GM21423 (cell line): ENCODE measurements around the gene GDF7.

Experiments used
- ATAC-seq: cut with Tn5 transposase; IDR thresholded peaks from one replicate; pipeline ENCODE4 v1.9.1; 2021; ENCODE audit warnings: mild to moderate bottlenecking, moderate library complexity; ENCODE audit not compliant: unreplicated experiment

GDF7 gene

GRCh38 chr2:20666304-20667150 is at the start of gene GDF7:
TSS of gene GDF7 (plus strand) at chr2:20667144. CDS start at chr2:20667240, 96 bp downstream.
- ATAC-seq = no peak

- ATAC-seq = no peak
These were observed 49.0 kb upstream of the GDF7 start for GRCh38 chr2:20617892-20618467.

- no peak for ATAC-seq
These were observed 48.5 kb upstream of the GDF7 start for GRCh38 chr2:20618468-20618885.

GRCh38 chr2:20618886-20619521 is 47.9 kb upstream of the GDF7 start:
- no peak for ATAC-seq

- ATAC-seq = no peak
These were observed 47.3 kb upstream of the GDF7 start for GRCh38 chr2:20619624-20620024.

- no peak for ATAC-seq
These were observed 46.7 kb upstream of the GDF7 start for GRCh38 chr2:20620271-20620681.

- ATAC-seq = no peak
These were observed 46.1 kb upstream of the GDF7 start for GRCh38 chr2:20620696-20621365.

- ATAC-seq = no peak
These were observed 45.3 kb upstream of the GDF7 start for GRCh38 chr2:20621366-20622295.

- ATAC-seq = no peak
These were observed 44.7 kb upstream of the GDF7 start for GRCh38 chr2:20622296-20622686.

GRCh38 chr2:20622731-20623130 is 44.2 kb upstream of the GDF7 start:
- ATAC-seq = no peak

- ATAC-seq = no peak
These were observed 43.7 kb upstream of the GDF7 start for GRCh38 chr2:20623241-20623640.

GRCh38 chr2:20623741-20624155 is 43.2 kb upstream of the GDF7 start:
- ATAC-seq = no peak

- no peak for ATAC-seq
These were observed 42.6 kb upstream of the GDF7 start for GRCh38 chr2:20624156-20624883.

GRCh38 chr2:20624884-20625485 is 42.0 kb upstream of the GDF7 start:
- no peak for ATAC-seq

- ATAC-seq = no peak
These were observed 41.2 kb upstream of the GDF7 start for GRCh38 chr2:20625491-20626391.

GRCh38 chr2:20626392-20626697 is 40.6 kb upstream of the GDF7 start:
- no peak for ATAC-seq

- no peak for ATAC-seq
These were observed 40.0 kb upstream of the GDF7 start for GRCh38 chr2:20626698-20627513.
